ENCODE results near the gene TFDP1.

The TFDP1 gene

DNA sequence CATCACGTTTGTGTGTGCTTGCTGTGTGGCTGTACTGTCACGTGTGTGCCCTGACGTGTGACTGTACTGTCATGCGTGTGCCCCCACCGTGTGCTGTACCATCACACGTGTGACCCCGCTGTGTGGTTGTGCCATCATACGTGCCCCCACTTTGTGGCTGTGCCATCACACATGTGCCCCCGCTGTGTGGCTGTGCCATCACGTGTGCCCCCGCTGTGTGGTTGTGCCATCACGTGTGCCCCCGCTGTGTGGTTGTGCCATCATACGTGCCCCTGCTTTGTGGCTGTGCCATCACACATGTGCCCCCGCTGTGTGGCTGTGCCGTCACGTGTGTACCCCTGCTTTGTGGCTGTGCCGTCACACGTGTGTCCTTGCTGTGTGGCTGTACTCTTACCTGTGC, 25.7 kb downstream of the TFDP1 start:
- TF ChIP-seq, protein P1, sequence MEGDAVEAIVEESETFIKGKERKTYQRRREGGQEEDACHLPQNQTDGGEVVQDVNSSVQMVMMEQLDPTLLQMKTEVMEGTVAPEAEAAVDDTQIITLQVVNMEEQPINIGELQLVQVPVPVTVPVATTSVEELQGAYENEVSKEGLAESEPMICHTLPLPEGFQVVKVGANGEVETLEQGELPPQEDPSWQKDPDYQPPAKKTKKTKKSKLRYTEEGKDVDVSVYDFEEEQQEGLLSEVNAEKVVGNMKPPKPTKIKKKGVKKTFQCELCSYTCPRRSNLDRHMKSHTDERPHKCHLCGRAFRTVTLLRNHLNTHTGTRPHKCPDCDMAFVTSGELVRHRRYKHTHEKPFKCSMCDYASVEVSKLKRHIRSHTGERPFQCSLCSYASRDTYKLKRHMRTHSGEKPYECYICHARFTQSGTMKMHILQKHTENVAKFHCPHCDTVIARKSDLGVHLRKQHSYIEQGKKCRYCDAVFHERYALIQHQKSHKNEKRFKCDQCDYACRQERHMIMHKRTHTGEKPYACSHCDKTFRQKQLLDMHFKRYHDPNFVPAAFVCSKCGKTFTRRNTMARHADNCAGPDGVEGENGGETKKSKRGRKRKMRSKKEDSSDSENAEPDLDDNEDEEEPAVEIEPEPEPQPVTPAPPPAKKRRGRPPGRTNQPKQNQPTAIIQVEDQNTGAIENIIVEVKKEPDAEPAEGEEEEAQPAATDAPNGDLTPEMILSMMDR (conservative IDR thresholded peaks at IDR 0.05; ENCODE audit: low read depth): no peak
- H3K27ac ChIP-seq: no peak overlapping the region
- no peak for DNase-seq (ENCODE audit: low spot score)
- ChIA-PET POLR2A (ENCODE audit: low non-redundant PET) (no interaction called here), CTCF (no interaction called here)

DNA sequence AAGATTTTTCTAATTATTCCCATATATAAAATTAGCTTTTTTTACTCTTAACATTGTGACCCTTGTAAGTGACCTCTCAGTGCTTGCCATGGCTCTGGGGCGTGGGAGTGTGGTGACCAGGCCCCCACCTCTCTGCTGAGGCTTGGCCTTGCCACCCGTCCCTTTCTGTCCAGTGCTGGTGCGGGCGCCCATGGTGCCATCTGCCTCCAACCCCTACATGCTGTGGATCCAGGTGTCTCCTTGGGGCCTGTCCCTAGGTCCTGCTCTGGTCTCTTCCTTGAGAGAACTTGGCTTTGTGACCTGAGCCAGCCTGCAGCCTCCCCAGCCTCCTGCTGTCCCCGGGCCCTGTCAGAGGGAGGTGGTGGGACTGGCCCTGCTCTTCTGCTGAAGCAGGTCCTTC, 27.4 kb downstream of the TFDP1 start:
- DNase-seq (ENCODE audit: low spot score): no peak
- CTCF ChIA-PET: no interaction called here
- H3K27ac ChIP-seq: peak overlapping the region; percentile 17; the same call in 1 of the 2 replicates
- POLR2A ChIA-PET (ENCODE audit: low non-redundant PET): no interaction called here
- TF ChIP-seq, protein P1 (conservative IDR thresholded peaks at IDR 0.05; ENCODE audit: low read depth): no peak

DNA sequence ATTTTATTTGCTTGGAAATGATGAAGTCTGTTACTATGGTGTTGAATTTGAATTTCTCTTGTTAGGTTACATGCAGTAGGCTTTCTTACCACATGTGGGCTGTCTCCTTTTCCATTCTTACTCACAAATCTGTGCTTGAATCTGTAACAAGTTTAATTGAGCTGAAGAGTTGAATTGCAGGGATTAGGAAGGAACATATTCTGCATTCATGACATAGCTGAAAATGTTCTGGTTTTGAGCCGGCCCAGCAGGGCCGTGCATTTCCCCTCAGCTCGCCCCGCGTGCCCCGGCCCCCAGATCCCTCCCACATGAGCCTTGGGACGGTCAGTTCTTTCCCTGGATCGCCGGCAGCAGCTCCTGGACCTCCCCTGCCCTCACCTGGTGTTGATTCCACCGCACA, 28.1 kb downstream of the TFDP1 start:
- POLR2A ChIA-PET (ENCODE audit: low non-redundant PET): no interaction called here
- no peak for DNase-seq (ENCODE audit: low spot score)
- TF ChIP-seq, protein P1 (conservative IDR thresholded peaks at IDR 0.05; ENCODE audit: low read depth): no peak
- CTCF ChIA-PET: no interaction called here
- H3K27ac ChIP-seq: 0 out of 2 replicates have a peak overlapping the region, but pooled peaks have one; percentile 5

DNA sequence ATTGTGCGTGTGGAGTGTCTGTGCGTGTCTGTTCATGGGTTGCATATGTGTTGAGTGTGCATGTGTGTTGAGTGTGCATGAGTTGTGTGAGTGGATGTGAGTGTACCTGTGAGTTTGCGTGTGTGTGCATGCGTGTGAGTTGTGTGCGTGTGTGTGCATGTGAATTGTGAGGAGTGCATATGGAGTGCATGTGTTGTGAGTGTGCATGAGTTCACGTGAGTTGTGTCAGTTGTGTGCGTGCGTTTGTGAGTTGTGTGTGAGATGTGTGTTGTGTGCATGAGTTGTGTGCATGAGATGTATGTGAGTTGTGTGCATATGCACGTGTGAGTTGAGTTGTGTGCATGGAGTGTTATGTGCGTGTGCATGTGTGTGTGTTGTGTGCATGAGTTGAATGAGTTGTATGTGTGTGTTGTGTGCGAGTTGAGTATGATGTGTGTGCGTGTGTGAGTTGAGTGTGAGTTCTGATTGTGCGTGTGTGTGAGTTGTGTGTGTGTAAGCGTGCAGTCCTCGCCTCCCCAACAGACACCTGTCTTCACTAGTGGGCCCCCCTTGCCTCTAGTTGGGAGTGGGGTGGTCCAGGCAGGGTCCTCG, 29.3 kb downstream of the TFDP1 start:
- no peak overlapping the region for H3K27ac ChIP-seq
- ChIA-PET POLR2A (ENCODE audit: low non-redundant PET) (no interaction called here), CTCF (no interaction called here)
- no peak for DNase-seq (ENCODE audit: low spot score)
- TF ChIP-seq, protein P1 (conservative IDR thresholded peaks at IDR 0.05; ENCODE audit: low read depth): no peak

DNA sequence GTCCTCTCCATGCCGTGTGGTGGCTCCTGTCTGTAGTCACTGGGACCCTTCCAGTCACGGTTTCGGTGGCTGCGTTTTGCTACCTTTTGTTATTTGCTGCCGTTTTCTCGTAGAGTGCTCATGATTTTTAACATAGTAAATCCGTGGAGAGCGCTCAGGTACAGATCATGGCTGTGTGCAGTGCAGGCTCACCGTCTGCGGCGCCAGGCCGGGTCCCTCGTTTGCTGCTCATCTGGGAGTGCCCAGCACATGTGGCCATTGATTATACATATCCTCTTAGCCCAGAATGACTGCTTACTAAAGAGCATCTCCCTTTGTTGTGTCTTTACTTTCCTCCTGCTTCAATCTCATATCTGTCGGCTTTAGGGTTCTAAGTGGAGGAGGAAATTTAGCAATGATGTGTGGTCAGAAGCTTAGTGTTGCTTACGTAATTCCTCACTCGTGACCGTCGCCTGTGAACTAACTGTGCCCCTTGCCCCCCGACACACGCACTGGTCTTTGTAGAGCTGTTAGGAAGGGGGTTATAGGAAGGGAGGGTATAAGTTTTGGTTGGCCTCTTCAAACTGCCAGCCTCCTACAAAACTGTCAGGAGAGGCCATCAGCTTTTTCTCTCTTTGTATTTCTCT, 31.8 kb downstream of the TFDP1 start:
- POLR2A ChIA-PET (ENCODE audit: low non-redundant PET): no interaction called here
- CTCF ChIA-PET: no interaction called here
- DNase-seq (ENCODE audit: low spot score): no peak
- TF ChIP-seq, protein P1 (conservative IDR thresholded peaks at IDR 0.05; ENCODE audit: low read depth): no peak
- H3K27ac ChIP-seq: no peak overlapping the region

DNA sequence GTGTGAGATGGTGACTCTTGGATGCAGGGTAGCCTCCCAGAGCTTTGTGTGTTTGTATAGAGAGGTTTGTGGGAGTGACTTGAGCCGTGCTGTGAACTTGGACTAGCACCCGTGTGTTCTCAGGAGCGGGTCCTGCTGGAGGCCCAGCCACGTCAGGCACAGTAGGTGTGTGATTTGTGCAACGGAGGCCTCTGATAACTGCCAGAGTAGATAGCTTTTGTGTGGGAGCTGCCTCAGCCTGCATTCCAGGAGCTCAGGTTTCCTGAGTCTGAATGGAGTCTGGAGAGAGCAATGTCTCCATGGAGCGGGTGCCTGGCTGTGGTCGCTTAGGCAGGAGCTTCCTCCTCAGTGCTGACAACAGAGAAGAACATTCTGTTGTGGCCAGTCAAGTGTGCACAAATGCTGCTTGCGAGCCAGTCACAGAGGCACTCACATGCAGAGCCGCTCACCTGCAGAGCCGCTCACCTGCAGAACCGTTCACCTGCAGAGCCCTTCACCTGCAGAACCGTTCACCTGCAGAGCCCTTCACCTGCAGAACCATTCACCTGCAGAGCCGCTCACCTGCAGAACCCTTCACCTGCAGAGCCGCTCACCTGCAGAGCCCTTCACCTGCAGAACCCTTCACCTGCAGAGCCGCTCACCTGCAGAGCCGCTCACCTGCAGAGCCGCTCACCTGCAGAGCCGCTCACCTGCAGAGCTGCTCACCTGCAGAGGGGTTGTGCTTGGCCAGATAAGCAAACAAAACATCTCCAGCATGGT, 32.6 kb downstream of the TFDP1 start:
- POLR2A ChIA-PET (ENCODE audit: low non-redundant PET): no interaction called here
- CTCF ChIA-PET: interaction anchor here (0.7 kb wide), 1 partner anchor 384 kb away, joined by 4 read pairs; no protein-coding TSS in a partner anchor
- H3K27ac ChIP-seq: no peak overlapping the region
- TF ChIP-seq, protein P1 (conservative IDR thresholded peaks at IDR 0.05; ENCODE audit: low read depth): no peak
- no peak for DNase-seq (ENCODE audit: low spot score)

All from RWPE1 (cell line).